Right hindlimb (tissue), 1 donor: ENCODE results near the gene PTN.
"Not testable (repeated sequence)": the region's sequence is repeated elsewhere in the genome, so short reads cannot be mapped to it uniquely, and the experiment has no call there.

ENCODE experiments used
- DNase-seq: peaks from one replicate; pipeline ENCODE4 v3.0.0-alpha.2; 2018

The PTN gene

DNA sequence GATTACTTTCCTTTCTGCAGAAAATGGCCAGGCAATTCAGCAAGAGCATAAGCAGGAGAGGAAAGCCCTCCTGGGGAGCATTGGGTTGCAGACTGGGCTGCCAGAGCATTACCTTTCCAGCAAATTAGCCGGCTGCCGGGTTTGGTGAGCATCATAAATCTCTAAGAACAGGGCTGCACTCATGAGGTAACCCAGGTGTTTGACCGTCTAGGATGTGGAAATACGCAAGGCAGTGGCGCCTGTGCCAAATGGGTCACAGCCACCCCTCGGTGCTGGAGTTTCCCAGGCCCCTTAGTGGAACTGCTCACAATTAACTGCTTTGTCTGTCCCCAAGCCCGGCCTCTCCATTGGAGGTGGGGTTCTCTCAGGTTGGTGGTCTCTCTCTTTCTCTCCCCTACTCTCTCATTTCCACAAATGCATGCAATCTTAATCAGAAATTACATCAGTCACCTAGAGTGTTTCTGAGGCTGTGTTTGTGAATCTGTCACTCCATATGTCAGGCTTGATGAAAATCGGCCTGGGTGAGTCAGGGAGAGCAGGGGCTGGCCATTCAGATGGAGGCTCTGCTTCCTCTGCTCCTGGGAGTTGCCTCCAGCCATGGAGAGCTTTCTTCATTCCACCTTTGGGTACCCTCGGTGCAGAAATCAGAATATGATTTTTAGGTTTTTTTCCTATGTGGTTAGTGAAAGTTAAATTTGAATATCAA, 26.7 kb downstream of the PTN start:
- DNase-seq = peak; percentile 62

- DNase-seq = no peak
Measured at GRCh38 chr7:137313201-137313600, 30.3 kb downstream of the PTN start.

DNA sequence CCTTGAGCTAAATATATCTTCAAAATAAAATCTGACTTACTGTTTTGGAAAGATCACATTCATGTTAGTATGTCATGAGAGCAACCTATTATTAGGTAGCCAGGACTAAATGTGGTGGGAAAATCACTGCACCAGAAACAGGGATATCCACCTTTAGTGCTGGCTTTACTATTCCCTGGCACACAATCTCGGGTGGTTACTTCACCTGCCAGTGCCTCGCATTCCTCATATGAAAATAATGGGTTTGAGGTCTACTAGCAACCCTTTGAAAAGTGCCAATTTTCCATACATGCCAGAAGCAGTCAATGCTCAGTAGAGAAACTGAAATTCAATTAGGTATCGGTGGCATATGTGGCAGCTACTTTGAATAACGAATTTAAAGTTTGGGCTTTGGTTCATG, 36.8 kb downstream of the PTN start:
- peak; percentile 36 for DNase-seq

- peak; percentile 49 for DNase-seq
Measured at GRCh38 chr7:137305901-137306621, 37.5 kb downstream of the PTN start.

DNA sequence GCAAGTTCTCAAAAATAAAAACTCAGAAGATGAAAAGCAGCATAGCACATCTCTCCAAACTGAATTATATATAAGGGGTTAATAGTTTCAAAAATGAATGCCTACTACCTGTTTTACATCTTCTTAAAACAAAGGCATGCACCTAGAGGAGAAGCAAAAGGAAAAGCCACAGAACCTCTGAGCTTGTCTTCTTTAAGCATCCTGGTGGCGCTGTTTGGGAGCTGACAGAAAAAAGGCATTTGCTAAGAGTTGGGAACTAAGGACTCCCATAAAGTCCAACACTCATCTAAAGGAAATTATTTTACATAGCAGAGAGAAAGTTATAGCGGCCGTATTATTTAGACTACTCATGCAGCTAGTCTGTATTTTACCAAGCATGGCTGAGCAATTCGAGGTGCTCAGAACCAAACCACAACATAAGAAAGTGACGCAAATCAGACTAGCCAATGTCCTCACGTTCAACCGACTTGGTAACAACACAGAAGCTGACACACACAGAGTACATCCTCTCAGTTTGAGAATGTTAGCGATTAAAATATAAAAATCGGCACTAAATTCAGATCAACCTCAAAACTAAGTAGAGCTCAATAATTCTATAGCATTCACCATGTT, 38.8 kb downstream of the PTN start:
- no peak for DNase-seq

DNA sequence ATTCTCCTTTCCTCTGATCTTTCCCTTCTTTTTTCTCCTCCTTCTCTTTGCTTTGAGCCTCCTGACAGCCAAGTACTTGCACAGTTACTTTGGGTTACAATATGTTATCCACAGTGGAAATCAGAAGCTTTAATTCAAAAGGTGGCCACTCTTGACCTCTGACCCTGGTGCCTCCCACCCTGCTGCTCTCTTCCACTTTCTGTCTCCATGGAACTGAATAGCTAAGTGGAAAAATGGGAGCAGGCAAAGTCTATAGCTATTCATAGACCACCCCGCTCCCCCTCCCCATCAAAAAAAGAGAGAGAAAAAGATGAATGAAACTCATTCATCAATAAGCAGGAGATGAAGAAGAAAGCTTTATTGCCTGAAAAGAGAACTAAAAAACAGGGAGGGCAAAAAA, 39.4 kb downstream of the PTN start:
- DNase-seq = no peak

DNA sequence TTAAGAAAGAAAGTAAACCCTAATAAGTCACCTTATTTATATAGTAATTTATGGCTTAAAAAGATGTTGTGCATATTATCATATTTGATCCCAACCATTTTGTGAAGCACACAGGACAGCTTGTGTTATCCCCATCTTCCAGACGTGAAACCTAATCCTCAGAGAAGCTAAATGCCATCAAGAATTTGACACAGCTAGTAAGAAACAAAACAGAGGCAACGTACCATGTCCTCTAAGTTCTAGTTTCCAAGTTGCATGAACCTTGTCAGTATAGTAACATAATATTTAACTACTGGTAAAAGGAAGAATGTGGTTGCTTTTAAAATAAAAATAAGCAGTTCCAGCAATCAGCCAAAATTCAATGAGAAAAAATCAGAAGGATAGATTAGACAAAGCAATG, 41.5 kb downstream of the PTN start:
- no peak for DNase-seq

- DNase-seq = peak; percentile 30
Measured at GRCh38 chr7:137298464-137298794, 45.1 kb downstream of the PTN start.

DNA sequence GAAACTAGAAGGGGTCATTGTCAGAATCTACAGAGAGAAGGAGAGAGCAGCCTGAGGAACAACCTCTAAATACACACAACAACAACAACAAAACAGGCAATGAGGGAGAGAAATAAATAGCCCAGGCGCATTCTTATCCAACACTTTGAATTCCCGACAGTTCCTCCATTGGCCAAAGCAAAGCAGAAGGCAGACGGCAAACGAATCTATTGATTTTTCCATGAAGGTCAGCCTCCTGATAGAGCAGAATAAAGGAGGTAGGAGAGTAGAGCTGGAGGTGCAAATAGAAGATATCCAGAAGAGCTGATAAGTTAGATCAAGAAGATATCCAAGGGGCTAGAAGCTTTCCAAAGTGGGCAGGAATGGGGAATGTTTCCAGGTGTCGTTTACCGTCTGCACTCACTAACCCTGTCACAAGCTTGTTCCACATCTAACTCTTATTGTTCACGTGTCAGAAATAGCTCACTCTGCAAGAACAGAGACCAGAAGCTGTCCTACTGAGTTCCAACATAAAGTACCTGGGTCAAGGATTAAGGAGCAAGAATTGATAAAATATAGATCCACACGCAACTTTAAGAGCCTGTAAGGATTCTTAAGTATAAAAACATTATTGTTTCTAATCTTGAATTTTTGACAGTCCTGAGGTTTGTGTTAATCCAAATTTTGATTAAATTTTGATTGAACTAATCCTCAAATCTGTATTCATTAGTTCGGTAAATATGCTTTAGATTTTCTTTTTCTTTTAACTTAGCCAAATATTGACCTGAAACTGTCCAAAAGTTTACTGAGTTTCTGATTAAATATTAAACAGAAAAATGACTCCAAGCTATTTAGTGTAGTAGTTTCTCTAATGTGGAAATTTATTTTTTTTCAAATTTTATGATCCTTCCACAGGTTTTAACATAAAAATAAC, 45.7 kb downstream of the PTN start:
- no peak for DNase-seq

- DNase-seq = peak; percentile 52
Measured at GRCh38 chr7:137296576-137296975, 47.0 kb downstream of the PTN start.

DNA sequence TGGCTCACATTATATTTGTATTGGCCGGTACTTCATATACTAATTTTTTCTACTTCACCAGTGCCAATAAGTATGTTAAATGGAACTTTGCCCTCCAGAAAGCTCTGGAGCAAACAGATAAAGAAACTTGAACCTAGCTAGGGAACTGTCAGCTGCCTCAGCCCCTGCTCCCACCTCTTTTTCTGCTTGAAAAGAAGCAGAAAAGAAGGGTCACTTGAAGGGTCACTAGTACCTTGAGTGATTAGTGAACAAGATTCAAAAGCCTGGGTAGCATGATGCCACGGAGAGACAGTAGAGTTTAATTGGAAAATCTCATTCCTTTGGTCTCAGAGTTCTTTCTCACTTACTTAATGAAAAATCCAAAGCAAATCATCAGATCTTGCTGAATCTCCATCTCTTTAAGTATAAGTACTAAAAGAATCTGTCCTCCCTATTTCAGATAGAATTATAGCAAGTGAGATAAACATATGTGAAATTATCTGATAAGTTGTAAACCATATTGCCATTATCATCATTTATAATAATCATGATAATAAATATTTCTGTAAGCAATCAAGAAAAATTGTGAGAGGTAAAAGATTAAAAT, 47.7 kb downstream of the PTN start:
- no peak for DNase-seq

DNA sequence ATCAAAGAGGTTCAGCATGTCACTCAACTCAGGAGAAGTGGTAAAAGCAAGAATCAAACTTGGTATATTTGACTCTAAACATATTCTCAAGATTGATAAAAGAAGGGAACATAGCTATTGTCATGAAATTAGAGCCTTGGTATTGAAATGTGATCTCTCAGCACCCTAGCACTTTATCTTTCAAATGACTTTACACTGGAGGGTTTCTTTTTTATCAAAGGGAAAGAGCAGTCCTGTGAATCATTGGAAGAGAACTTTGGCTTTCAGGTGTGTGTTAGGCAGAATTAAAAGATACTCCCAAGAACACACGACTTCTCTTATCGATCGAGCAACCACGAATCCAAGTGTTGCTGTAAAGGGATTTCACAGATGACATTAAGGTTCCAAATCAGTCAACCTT, 54.4 kb downstream of the PTN start:
- DNase-seq = no peak

DNA sequence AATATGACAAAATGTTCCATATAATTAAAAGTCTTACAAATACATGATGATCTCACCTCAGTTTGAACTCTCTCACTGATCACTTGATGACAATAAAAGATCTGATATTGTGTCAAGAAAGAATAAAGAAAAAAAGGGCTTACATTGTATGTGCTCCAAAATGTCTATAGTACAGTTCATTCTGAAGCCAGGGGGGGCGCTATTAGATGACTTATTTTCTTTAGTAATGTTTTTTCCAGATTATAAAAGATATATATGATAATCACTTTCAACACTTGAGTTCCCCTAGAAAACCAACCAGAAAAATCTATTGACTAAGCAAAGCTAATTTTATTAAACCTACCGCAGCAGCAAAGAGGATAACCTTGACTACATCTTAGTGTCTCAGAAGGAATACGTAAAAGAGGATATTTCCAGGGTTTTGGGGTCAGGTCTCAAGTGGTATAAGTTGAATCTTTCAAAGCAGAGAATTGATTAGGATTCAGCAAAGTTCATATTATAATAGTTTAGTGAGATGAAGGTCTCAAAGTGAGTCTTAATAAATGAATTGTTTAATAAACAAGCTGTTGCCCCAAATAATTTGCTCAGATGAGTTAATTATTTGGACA, 55.8 kb downstream of the PTN start:
- no peak for DNase-seq

DNA sequence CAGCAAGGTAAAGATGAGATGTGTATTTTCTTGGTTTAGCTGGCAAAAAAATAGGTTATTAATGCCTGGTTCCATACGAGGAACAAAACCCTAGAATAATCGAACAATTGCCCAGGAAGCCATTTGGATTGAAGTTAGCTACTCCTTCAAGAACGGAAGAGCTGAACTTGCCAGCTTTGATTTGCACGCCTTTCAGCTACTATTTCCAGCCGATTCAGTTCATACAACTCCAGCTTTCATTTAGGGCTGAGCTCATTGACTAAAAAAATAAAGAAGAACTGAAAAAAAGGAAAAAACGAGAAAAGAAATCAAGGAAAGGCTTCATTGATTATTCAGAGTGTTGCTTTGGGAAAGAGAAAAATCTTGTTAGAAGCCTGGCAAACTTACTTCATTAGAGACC, 60.4 kb downstream of the PTN start:
- DNase-seq = no peak

DNA sequence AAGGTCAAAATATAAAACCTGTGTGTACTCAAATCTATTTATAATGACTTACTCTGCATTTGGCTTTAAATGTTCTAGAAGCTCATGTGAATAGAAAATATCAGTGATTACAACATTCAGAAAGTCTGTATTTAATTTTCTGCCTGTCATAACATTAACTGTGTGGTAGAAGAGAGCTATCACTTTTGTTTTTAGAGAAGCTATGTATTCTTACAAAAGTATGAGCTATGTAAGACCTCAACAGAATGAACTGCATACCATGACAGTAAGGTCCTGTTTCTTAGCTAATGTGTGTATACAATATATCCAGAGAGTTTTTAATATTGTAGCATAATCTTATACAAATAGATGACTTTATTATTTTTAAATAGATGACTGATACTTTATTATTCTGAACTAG, 61.5 kb downstream of the PTN start:
- DNase-seq = no peak

DNA sequence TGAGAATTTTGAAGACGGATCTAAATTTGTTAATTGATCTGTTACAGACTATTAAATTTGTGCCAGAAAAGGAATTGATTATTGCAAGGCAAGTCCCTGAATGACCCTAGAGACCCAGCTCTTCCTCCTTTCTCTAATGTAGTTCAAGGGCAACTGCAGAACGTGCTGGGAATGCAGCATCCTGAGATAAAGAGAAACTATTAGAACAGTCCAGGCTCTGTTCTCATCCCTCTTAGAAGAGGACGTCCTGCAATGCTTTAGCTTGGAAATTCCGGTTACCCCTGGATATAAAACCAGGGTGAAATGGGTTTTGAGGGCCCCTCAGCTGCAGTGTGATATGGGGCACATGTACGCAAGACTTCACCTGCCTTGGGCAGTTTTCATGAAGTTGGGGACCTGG, 67.3 kb downstream of the PTN start:
- DNase-seq = no peak

DNA sequence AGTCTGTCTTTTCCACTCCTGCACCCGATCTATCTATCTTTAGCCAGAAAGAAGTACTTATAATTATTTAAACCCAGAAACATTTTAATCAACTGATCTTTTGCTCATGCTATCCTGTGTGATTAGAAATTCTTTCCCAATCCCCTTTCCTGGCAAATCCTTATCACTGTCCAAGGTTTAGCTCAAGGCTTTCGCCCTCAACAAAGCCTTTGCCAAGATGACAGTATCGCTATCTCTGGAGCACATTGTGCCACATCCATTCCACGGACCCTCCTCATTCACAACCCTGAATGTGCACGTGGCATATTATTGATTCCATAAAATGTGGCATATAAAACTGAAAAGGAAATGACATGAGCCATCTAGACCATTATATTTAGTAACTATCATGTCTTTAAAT, 71.3 kb downstream of the PTN start:
- DNase-seq = no peak

DNA sequence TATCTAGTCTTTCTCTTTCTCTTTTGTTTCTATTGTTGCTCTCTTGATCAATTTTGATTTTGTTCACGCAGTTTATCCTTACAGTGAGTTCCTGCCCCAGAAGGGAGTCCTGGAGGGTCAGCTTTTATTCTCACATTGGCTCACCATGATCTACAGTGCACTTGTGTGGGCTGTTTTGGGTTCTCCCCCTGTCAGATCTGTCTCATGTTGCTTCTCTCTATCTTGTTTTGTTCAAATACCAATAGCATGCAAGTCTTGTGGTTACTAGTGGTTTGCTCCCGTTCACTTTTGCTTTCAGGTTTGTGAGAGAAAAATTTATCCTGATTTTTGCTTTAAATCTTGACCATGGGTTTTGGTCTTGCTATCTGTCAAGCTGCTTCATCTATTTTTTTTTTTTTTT, 74.3 kb downstream of the PTN start:
- no peak for DNase-seq

DNA sequence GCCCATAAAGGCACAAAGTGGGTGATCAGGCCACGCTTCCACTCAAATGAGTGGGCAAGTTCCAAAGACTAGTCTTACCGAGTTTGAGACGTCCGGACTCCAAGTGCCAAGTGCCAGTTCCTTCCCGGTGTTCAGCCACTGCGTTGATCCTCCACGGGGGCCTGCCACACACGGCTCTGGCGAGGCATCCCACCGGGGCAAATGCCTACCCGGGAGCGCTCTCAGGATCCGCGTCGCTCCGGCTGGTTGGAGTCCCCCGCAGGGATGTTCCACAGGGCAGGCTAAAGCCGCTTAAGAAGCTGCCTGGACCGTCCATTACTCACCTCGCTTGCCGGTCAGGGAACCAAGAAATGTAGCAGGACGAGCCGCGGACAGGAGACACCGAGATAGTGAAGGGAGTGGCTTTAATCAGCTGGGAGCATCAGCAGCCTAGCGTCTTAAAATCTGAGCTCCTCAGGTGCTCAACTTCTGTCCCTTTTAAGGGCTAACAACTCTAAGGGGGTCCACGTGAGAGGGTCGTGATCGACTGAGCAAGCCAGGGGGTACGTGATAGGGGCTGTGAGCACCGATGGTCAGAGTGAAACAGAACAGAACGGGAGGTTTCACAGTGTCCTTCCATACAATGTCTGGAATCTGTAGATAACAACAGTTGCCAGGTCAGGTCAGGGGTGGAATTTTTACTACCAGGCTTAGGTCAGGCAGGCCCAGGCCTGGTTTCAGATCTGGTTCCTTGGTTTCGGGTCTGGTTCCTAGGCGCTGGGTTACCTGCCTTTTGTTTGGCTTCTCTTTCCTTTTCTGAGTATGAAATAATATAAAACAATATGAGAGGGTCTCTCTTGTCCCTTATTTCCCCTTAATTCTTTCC, 75.3 kb downstream of the PTN start:
- DNase-seq = not testable (repeated sequence)

DNA sequence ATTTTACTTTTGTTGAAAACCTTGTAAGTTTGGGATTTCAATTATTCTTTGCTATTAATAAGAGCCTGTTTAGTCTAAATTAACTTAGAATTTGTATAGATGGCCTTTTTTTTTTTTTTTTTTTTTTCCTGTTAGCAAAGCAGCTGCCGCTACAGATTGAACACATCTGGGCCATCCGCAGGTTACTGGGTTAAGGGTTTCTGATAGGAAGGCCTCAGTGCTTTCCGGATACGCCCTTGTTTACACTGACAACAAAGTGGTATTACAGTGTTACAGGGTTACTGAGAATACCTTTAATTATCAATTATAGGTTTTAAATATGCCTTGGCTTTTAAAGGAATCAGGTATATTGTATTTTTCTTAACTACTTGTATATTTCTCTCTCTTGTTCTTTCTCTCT, 76.8 kb downstream of the PTN start:
- DNase-seq = no peak

- not testable (repeated sequence) for DNase-seq
Measured at GRCh38 chr7:137265480-137265879, 78.1 kb downstream of the PTN start.

- DNase-seq = no peak
Measured at GRCh38 chr7:137262599-137262998, 80.9 kb downstream of the PTN start.
